WERI-Rb-1 (cell line): ENCODE data around the gene OLFM4.

ENCODE experiments used
- DNase-seq: peaks from one replicate; pipeline ENCODE4 v3.0.0-alpha.2; 2020
- H3K27ac ChIP-seq: fragments of 250-450 bp; sonication (Bioruptor Pico); 2 replicates; pipeline ENCODE4 v1.5.1; 2020; ENCODE audit warnings: mild to moderate bottlenecking, moderate library complexity
- H3K27me3 ChIP-seq: fragments of 250-450 bp; sonication (Bioruptor Pico); 2 replicates; pipeline ENCODE4 v1.5.1; 2021; ENCODE audit warnings: mild to moderate bottlenecking, low read depth, moderate library complexity; ENCODE audit not compliant: insufficient read depth, severe bottlenecking
- H3K36me3 ChIP-seq: fragments of 250-450 bp; sonication (Bioruptor Pico); 2 replicates; pipeline ENCODE4 v1.5.1; 2020; ENCODE audit warnings: mild to moderate bottlenecking, moderate library complexity
- H3K4me3 ChIP-seq: 2 replicates; pipeline ENCODE4 v1.5.1; 2011; ENCODE audit warnings: low read depth, mild to moderate bottlenecking, control low read depth, low read length
- H3K9me3 ChIP-seq: fragments of 250-450 bp; sonication (Bioruptor Pico); 2 replicates; pipeline ENCODE4 v1.5.1; 2021; ENCODE audit warnings: mild to moderate bottlenecking, moderate library complexity; ENCODE audit not compliant: severe bottlenecking
- CTCF ChIP-seq: IDR thresholded peaks from 2 replicates; pipeline ENCODE4 v1.5.1; 2011; ENCODE audit warnings: low read depth, mild to moderate bottlenecking, control low read depth, inconsistent platforms, low read length

Gene OLFM4

GRCh38 chr13:53073711-53074110, 45.1 kb downstream of the OLFM4 start:
- TF ChIP-seq CTCF = no peak
- H3K4me3 ChIP-seq = no peak overlapping the region
- H3K27ac ChIP-seq = no peak overlapping the region
- no peaks in the 10 kb centered on the region for H3K36me3 ChIP-seq
- H3K27me3 ChIP-seq = no peaks in the 10 kb centered on the region
- no peak for DNase-seq
- H3K9me3 ChIP-seq = no peaks in the 10 kb centered on the region

- Histone ChIP-seq H3K27me3 (no peaks in the 10 kb centered on the region), H3K9me3 (no peaks in the 10 kb centered on the region), H3K27ac (no peak overlapping the region), H3K36me3 (no peaks in the 10 kb centered on the region), H3K4me3 (no peak overlapping the region)
- TF ChIP-seq CTCF = no peak
- no peak for DNase-seq
Measured at GRCh38 chr13:53074114-53074513, 45.5 kb downstream of the OLFM4 start.

- Histone ChIP-seq H3K27me3 (no peaks in the 10 kb centered on the region), H3K9me3 (no peaks in the 10 kb centered on the region), H3K27ac (no peak overlapping the region), H3K36me3 (no peaks in the 10 kb centered on the region), H3K4me3 (no peak overlapping the region)
- TF ChIP-seq CTCF = no peak
- no peak for DNase-seq
Measured at GRCh38 chr13:53075356-53076041, 46.9 kb downstream of the OLFM4 start.

GRCh38 chr13:53079691-53080090, 51.1 kb downstream of the OLFM4 start:
- Histone ChIP-seq H3K36me3 (no peaks in the 10 kb centered on the region), H3K9me3 (no peaks in the 10 kb centered on the region), H3K27ac (peak overlapping the region; percentile 24; the same call in 1 of the 2 replicates), H3K27me3 (no peaks in the 10 kb centered on the region), H3K4me3 (no peak overlapping the region)
- no peak for TF ChIP-seq CTCF
- DNase-seq = no peak

GRCh38 chr13:53088871-53089270, 60.3 kb downstream of the OLFM4 start:
- Histone ChIP-seq H3K36me3 (no peaks in the 10 kb centered on the region), H3K27me3 (no peaks in the 10 kb centered on the region), H3K4me3 (no peak overlapping the region), H3K27ac (no peak overlapping the region), H3K9me3 (no peaks in the 10 kb centered on the region)
- no peak for DNase-seq
- TF ChIP-seq CTCF = no peak

GRCh38 chr13:53089951-53090350, 61.3 kb downstream of the OLFM4 start:
- Histone ChIP-seq H3K36me3 (no peaks in the 10 kb centered on the region), H3K4me3 (no peak overlapping the region), H3K27me3 (no peaks in the 10 kb centered on the region), H3K27ac (no peak overlapping the region), H3K9me3 (no peaks in the 10 kb centered on the region)
- no peak for DNase-seq
- TF ChIP-seq CTCF = no peak
